NCI-H69 (cell line): Measurements from ENCODE around the gene GNG13.
"Not testable (repeated sequence)": the region's sequence is repeated elsewhere in the genome, so short reads cannot be mapped to it uniquely, and the experiment has no call there.

ENCODE experiments used
- DNase-seq: peaks from one replicate; lab custom pipeline; 2025; lab: John Stamatoyannopoulos, UW

GNG13 gene

GRCh38 chr16:760545-761343, 39.8 kb downstream of the GNG13 start, which contains the start of gene MSLN:
Gene MSLN (plus strand): TSS chr16:760734. CDS start chr16:762681, 1,947 bp downstream.
- DNase-seq = no peak

- no peak for DNase-seq
These were observed 40.5 kb downstream of the GNG13 start for GRCh38 chr16:760065-760464.

GRCh38 chr16:759110-759910, 41.2 kb downstream of the GNG13 start:
- no peak for DNase-seq

- DNase-seq = no peak
These were observed 44.1 kb downstream of the GNG13 start for GRCh38 chr16:756428-756827.

DNA sequence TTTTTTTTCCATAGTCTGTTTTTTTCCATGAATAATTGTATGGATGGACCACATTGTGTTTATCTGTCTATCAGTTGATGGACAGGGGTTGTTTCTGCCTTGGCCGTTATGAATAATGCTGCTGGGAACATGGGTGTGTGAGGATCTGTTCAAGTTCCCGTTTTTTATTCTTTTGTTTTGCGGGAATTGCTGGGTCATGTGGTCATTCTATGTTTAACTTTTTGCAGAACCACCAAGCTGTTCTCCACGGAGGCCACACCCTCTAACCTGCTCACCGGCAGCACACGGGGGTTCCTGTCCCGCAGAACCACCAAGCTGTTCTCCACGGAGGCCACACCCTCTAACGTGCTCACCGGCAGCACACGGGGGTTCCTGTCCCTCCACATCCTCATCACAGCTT, 45.9 kb downstream of the GNG13 start:
- no peak for DNase-seq

GRCh38 chr16:754121-754607, 46.4 kb downstream of the GNG13 start:
- not testable (repeated sequence) for DNase-seq

GRCh38 chr16:752007-752312, 48.6 kb downstream of the GNG13 start:
- DNase-seq = no peak

DNA sequence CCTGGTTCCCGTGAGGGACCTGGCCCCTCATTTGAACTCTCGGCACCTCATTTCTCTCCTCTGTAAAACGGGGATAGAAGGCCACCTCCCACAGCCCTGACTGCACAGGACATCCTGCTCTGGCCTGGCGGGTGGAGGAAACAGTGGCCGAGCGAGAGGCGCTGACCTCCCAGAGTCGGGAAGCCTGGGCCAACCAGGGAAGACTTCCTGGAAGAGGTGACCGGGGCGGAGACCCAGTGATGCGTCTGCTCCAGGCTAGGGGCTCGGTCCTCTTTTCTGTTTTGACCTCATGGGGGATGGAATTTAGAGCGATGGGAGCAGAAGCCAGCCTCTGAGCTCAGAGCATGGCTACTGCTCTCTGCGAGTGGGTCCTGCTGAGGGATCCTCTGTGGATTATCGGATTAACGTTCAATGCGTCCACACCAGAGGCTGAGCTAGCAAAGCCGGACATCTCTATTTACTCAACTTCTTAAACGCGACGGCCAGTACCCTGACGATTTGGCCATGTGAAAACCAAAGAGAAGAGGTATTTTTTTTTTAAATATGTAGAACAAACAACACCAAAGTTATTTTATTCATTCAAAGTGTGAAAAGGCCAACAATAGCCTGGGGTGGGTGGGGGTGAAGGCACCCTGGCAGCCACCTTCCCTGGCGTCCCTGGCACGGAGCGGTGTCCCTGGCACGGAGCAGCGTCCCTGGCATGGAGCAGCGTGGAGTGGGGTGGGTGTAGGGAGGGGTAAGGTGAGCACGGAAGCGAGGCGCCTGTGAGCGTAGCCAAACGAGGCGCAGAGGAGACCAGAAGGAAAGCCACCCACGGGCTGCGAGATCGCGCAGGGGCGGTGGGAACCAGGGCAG, 49.2 kb downstream of the GNG13 start:
- no peak for DNase-seq

DNA sequence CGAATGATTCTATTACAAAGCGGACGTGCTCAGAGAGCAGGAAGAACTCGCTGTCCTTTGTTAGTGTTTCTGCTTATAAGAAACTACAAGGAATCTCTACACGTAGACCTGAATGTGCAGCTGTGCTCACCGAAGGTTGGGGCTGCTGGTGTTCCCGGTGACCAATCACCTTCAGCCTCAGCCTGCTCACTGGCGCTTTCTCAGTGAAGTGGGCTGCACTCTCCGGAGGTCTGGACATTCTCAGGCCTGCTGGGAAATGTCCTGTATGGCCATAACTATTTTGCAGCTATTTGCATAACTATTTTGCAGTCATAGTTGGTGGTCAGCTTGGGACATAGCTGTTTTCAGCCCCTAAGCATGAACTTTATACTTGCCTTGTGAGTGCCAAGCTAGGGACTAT, 50.0 kb downstream of the GNG13 start:
- no peak for DNase-seq

DNA sequence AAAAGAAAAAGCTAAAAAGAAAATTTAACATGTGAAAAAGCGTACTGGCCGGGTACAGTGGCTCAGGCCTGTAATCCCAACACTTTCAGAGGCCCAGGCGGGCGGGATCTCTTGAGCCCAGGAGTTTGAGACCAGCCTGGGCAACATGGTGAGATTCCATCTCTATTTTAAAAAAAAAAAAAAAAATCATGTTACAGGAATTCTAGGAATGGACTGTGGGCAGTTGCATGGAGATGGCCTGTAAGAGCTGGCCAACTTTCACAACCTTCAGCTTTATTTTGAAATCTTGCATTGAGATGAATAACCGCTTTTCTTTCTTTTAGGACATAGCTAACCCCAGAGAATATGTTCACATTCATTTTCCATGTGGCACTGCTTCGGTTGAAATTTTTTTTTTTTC, 51.5 kb downstream of the GNG13 start:
- no peak for DNase-seq
